ENCODE measurements around the gene S100A3.
"Not testable (repeated sequence)": the region's sequence is repeated elsewhere in the genome, so short reads cannot be mapped to it uniquely, and the experiment has no call there.

The S100A3 gene

GRCh38 chr1:153520137-153520691 is 28.8 kb downstream of the S100A3 start:
- DNase-seq, H3K9me3 Mint-ChIP-seq, ATAC-seq, H3K27me3 Mint-ChIP-seq, H3K4me3 Mint-ChIP-seq, H3K27ac Mint-ChIP-seq: not testable (repeated sequence)
- H3K4me1 Mint-ChIP-seq, result peaks cover 23% of the 10 kb centered on the region

GRCh38 chr1:153519242-153519641 is 29.8 kb downstream of the S100A3 start:
- Mint-ChIP-seq H3K27me3 (no peaks in the 10 kb centered on the region), H3K4me3 (no peak overlapping the region), H3K9me3 (no peaks in the 10 kb centered on the region), H3K4me1 (peaks cover 18% of the 10 kb centered on the region), H3K27ac (no peak overlapping the region)
- DNase-seq, result no peak
- ATAC-seq, result no peak

GRCh38 chr1:153515504-153516394 is 33.3 kb downstream of the S100A3 start:
- Mint-ChIP-seq H3K9me3 (no peaks in the 10 kb centered on the region), H3K27me3 (no peaks in the 10 kb centered on the region), H3K4me1 (peaks cover 17% of the 10 kb centered on the region), H3K4me3 (no peak overlapping the region), H3K27ac (no peak overlapping the region)
- DNase-seq (no peak), ATAC-seq (no peak)

- ATAC-seq (no peak), DNase-seq (no peak)
- Mint-ChIP-seq H3K4me1 (peaks cover 17% of the 10 kb centered on the region), H3K27ac (no peak overlapping the region), H3K9me3 (no peaks in the 10 kb centered on the region), H3K27me3 (no peaks in the 10 kb centered on the region), H3K4me3 (no peak overlapping the region)
Measured at GRCh38 chr1:153513666-153514065, 35.4 kb downstream of the S100A3 start.

GRCh38 chr1:153513023-153513422 is 36.0 kb downstream of the S100A3 start:
- DNase-seq (no peak), ATAC-seq (no peak)
- Mint-ChIP-seq H3K27me3 (no peaks in the 10 kb centered on the region), H3K27ac (no peak overlapping the region), H3K9me3 (no peaks in the 10 kb centered on the region), H3K4me1 (peaks cover 12% of the 10 kb centered on the region), H3K4me3 (no peak overlapping the region)

GRCh38 chr1:153510984-153511410 is 38.1 kb downstream of the S100A3 start:
- peak overlapping the region in 1 of 2 donors; percentile 80 for H3K27ac Mint-ChIP-seq
- ATAC-seq, result peak; percentile 89
- peaks cover 12% of the 10 kb centered on the region for H3K4me1 Mint-ChIP-seq
- H3K9me3 Mint-ChIP-seq, result no peaks in the 10 kb centered on the region
- peak; percentile 81 to 82 for DNase-seq
- H3K27me3 Mint-ChIP-seq, result no peaks in the 10 kb centered on the region
- H3K4me3 Mint-ChIP-seq, result no peak overlapping the region

GRCh38 chr1:153509729-153510354 is 39.2 kb downstream of the S100A3 start:
- Mint-ChIP-seq H3K9me3 (no peaks in the 10 kb centered on the region), H3K4me1 (peaks cover 12% of the 10 kb centered on the region), H3K27me3 (no peaks in the 10 kb centered on the region), H3K27ac (no peak overlapping the region), H3K4me3 (no peak overlapping the region)
- DNase-seq (peak; percentile 59 to 72), ATAC-seq (peak; percentile 79)

GRCh38 chr1:153509036-153509435 is 40.0 kb downstream of the S100A3 start:
- H3K4me3 Mint-ChIP-seq, result no peak overlapping the region
- DNase-seq (no peak), ATAC-seq (no peak)
- H3K9me3 Mint-ChIP-seq, result no peaks in the 10 kb centered on the region
- no peak overlapping the region for H3K27ac Mint-ChIP-seq
- no peaks in the 10 kb centered on the region for H3K27me3 Mint-ChIP-seq
- peaks cover 12% of the 10 kb centered on the region for H3K4me1 Mint-ChIP-seq

GRCh38 chr1:153507926-153508583 is 41.0 kb downstream of the S100A3 start:
- ATAC-seq, result no peak
- no peak overlapping the region for H3K4me3 Mint-ChIP-seq
- peak overlapping the region in 1 of 2 donors; percentile 64 for H3K27ac Mint-ChIP-seq
- no peaks in the 10 kb centered on the region for H3K9me3 Mint-ChIP-seq
- no peak for DNase-seq
- peaks cover 12% of the 10 kb centered on the region for H3K4me1 Mint-ChIP-seq
- no peaks in the 10 kb centered on the region for H3K27me3 Mint-ChIP-seq

- no peaks in the 10 kb centered on the region for H3K9me3 Mint-ChIP-seq
- H3K4me3 Mint-ChIP-seq, result no peak overlapping the region
- H3K4me1 Mint-ChIP-seq, result peaks cover 12% of the 10 kb centered on the region
- no peak for ATAC-seq
- no peak overlapping the region for H3K27ac Mint-ChIP-seq
- DNase-seq, result no peak
- H3K27me3 Mint-ChIP-seq, result no peaks in the 10 kb centered on the region
Measured at GRCh38 chr1:153506831-153507413, 42.1 kb downstream of the S100A3 start.

GRCh38 chr1:153506386-153506785 is 42.7 kb downstream of the S100A3 start:
- no peak overlapping the region for H3K4me3 Mint-ChIP-seq
- H3K27ac Mint-ChIP-seq, result no peak overlapping the region
- no peaks in the 10 kb centered on the region for H3K27me3 Mint-ChIP-seq
- ATAC-seq (no peak), DNase-seq (no peak)
- H3K4me1 Mint-ChIP-seq, result peaks cover 9% of the 10 kb centered on the region
- H3K9me3 Mint-ChIP-seq, result no peaks in the 10 kb centered on the region

GRCh38 chr1:153505576-153505975 is 43.5 kb downstream of the S100A3 start:
- no peak for ATAC-seq
- Mint-ChIP-seq H3K4me3 (no peak overlapping the region), H3K9me3 (no peaks in the 10 kb centered on the region), H3K27me3 (no peaks in the 10 kb centered on the region), H3K27ac (no peak overlapping the region), H3K4me1 (peaks cover under 1% of the 10 kb centered on the region)
- DNase-seq, result no peak

- Mint-ChIP-seq H3K9me3 (no peaks in the 10 kb centered on the region), H3K27me3 (peaks cover 13% of the 10 kb centered on the region), H3K4me3 (no peak overlapping the region), H3K27ac (no peak overlapping the region), H3K4me1 (no peaks in the 10 kb centered on the region)
- ATAC-seq (no peak), DNase-seq (no peak)
Measured at GRCh38 chr1:153503766-153504165, 45.3 kb downstream of the S100A3 start.

GRCh38 chr1:153498746-153499145 is 50.3 kb downstream of the S100A3 start:
- Mint-ChIP-seq H3K4me1 (no peaks in the 10 kb centered on the region), H3K4me3 (no peak overlapping the region), H3K27ac (no peak overlapping the region), H3K9me3 (no peaks in the 10 kb centered on the region), H3K27me3 (peaks cover 28% of the 10 kb centered on the region)
- no peak for DNase-seq
- no peak for ATAC-seq

All from stimulated activated naive CD8-positive, alpha-beta T cell treated with anti-CD3 and anti-CD28 coated beads, Interleukin-15, amount 100 ng/mL, for 72 hours (primary cell).